Hepatocyte (in vitro differentiated cells): Measurements from ENCODE around the gene MDFIC2. TPM values are rescaled to one million over a fixed set of nuclear protein-coding genes. Genes with fewer than 3 reads are reported as not detected.

ENCODE experiments used
- DNase-seq: peaks from one replicate; pipeline ENCODE4 v3.0.0-alpha.2; 2016; ENCODE audit warnings: low spot score
- H2AFZ ChIP-seq: fragments of 200-600 bp; sonication (generic); 2 replicates; pipeline ENCODE4 v1.6.0; 2016; ENCODE audit warnings: antibody characterized with exemption, mild to moderate bottlenecking
- H3K27ac ChIP-seq: fragments of 200-600 bp; sonication (generic); 2 replicates; pipeline ENCODE4 v1.5.1; 2016; ENCODE audit warnings: mild to moderate bottlenecking
- H3K27me3 ChIP-seq: fragments of 200-600 bp; sonication (generic); 2 replicates; pipeline ENCODE4 v1.6.1; 2016
- H3K36me3 ChIP-seq: fragments of 200-600 bp; sonication (generic); replicated peaks from 2 replicates; pipeline ENCODE4 v1.5.1; 2016; ENCODE audit warnings: low read depth; ENCODE audit not compliant: insufficient read depth
- H3K4me1 ChIP-seq: fragments of 200-600 bp; sonication (generic); 2 replicates; pipeline ENCODE4 v1.5.1; 2016; ENCODE audit warnings: mild to moderate bottlenecking, moderate library complexity; ENCODE audit not compliant: insufficient read depth
- H3K4me2 ChIP-seq: fragments of 200-600 bp; sonication (generic); 2 replicates; pipeline ENCODE4 v1.6.0; 2016
- H3K4me3 ChIP-seq: fragments of 200-600 bp; sonication (generic); 2 replicates; pipeline ENCODE4 v1.5.1; 2016; ENCODE audit warnings: mild to moderate bottlenecking
- H3K79me2 ChIP-seq: fragments of 200-600 bp; sonication (generic); 2 replicates; pipeline ENCODE4 v1.6.0; 2017; ENCODE audit warnings: mild to moderate bottlenecking
- H3K9me2 ChIP-seq: fragments of 200-600 bp; sonication (generic); replicated peaks from 2 replicates; pipeline ENCODE4 v1.6.0; 2017; ENCODE audit warnings: mild to moderate bottlenecking; ENCODE audit not compliant: insufficient read depth
- H3K9me3 ChIP-seq: fragments of 200-600 bp; sonication (generic); 2 replicates; pipeline ENCODE4 v1.5.1; 2016; ENCODE audit warnings: low read depth, mild to moderate bottlenecking
- H4K20me1 ChIP-seq: fragments of 200-600 bp; sonication (generic); 2 replicates; pipeline ENCODE4 v1.6.0; 2016; ENCODE audit warnings: mild to moderate bottlenecking; ENCODE audit not compliant: insufficient read depth, poor library complexity, severe bottlenecking
- CTCF ChIP-seq: fragments of 200-600 bp; sonication (generic); IDR thresholded peaks from 2 replicates; pipeline ENCODE4 v1.5.1; 2016; ENCODE audit warnings: antibody characterized with exemption, mild to moderate bottlenecking; ENCODE audit not compliant: poor library complexity
- EZH2 ChIP-seq: fragments of 200-600 bp; sonication (generic); IDR thresholded peaks from 2 replicates; pipeline ENCODE4 v1.6.1; 2016; ENCODE audit warnings: antibody characterized with exemption, mild to moderate bottlenecking, borderline replicate concordance
- EZH2phosphoT487 ChIP-seq: fragments of 200-600 bp; sonication (generic); IDR thresholded peaks from one replicate; pipeline ENCODE4 v1.6.1; 2018; ENCODE audit warnings: antibody characterized with exemption, mild to moderate bottlenecking, low read depth, moderate library complexity; ENCODE audit not compliant: unreplicated experiment, severe bottlenecking
- WGBS: methylation state at CpG from one replicate; pipeline ENCODE4 v1.1.6; 2016; ENCODE audit warnings: low lambda C conversion rate; ENCODE audit errors: missing lambda C conversion rate; 5-methylcytosine and 5-hydroxymethylcytosine counted together
- polyA plus RNA-seq: library from polyadenylated mRNA; unstranded; fragments of >200 nt; fragmentation: Nextera tagmentation; extraction: Ambion mirVana; gene quantifications from 2 replicates; pipeline ENCODE4 v1.2.1, GENCODE V29; 2016
- total RNA-seq: library from RNA; depleted of rRNA; stranded (reverse); fragments of >200 nt; gene quantifications from 2 replicates; pipeline ENCODE4 v1.2.3, GENCODE V29; 2014

The MDFIC2 gene
- total and polyA plus RNA-seq, 2 experiments from 2014 or later: not detected

GRCh38 chr3:70247955-70248354 is 64.5 kb downstream of the MDFIC2 start:
- Histone ChIP-seq H3K9me3 (no peaks in the 10 kb centered on the region), H3K36me3 (no peaks in the 10 kb centered on the region), H2AFZ (no peak overlapping the region), H3K4me1 (no peaks in the 10 kb centered on the region), H3K4me2 (no peak overlapping the region), H3K27ac (no peak overlapping the region), H3K79me2 (no peaks in the 10 kb centered on the region), H4K20me1 (no peaks in the 10 kb centered on the region), H3K4me3 (no peak overlapping the region), H3K27me3 (no peaks in the 10 kb centered on the region), H3K9me2 (no peaks in the 10 kb centered on the region)
- DNase-seq: no peak
- 76% methylated on average over 2 of the region's 2 CpGs for WGBS
- TF ChIP-seq EZH2phosphoT487: no peak
- no peak for TF ChIP-seq CTCF
- no peak for TF ChIP-seq EZH2

GRCh38 chr3:70245746-70246525 is 66.5 kb downstream of the MDFIC2 start:
- H3K36me3 ChIP-seq: no peaks in the 10 kb centered on the region
- no peak overlapping the region for H3K4me2 ChIP-seq
- no peaks in the 10 kb centered on the region for H4K20me1 ChIP-seq
- no peak for DNase-seq
- H3K4me3 ChIP-seq: no peak overlapping the region
- no peaks in the 10 kb centered on the region for H3K27me3 ChIP-seq
- no peak overlapping the region for H3K27ac ChIP-seq
- H3K9me3 ChIP-seq: no peaks in the 10 kb centered on the region
- no peaks in the 10 kb centered on the region for H3K4me1 ChIP-seq
- 78% methylated on average over 4 of the region's 4 CpGs for WGBS
- no peaks in the 10 kb centered on the region for H3K79me2 ChIP-seq
- no peak overlapping the region for H2AFZ ChIP-seq
- TF ChIP-seq EZH2: no peak
- TF ChIP-seq EZH2phosphoT487: no peak
- no peaks in the 10 kb centered on the region for H3K9me2 ChIP-seq

- H3K36me3 ChIP-seq: no peaks in the 10 kb centered on the region
- WGBS: 83% methylated on average over 2 of the region's 2 CpGs
- H3K4me2 ChIP-seq: no peak overlapping the region
- no peaks in the 10 kb centered on the region for H4K20me1 ChIP-seq
- no peaks in the 10 kb centered on the region for H3K9me2 ChIP-seq
- TF ChIP-seq EZH2phosphoT487: no peak
- TF ChIP-seq EZH2: no peak
- no peak for TF ChIP-seq CTCF
- no peaks in the 10 kb centered on the region for H3K4me1 ChIP-seq
- H3K9me3 ChIP-seq: no peaks in the 10 kb centered on the region
- no peak overlapping the region for H3K4me3 ChIP-seq
- no peak overlapping the region for H2AFZ ChIP-seq
- no peaks in the 10 kb centered on the region for H3K79me2 ChIP-seq
- no peak for DNase-seq
- no peaks in the 10 kb centered on the region for H3K27me3 ChIP-seq
- H3K27ac ChIP-seq: no peak overlapping the region
These were observed 68.0 kb downstream of the MDFIC2 start for GRCh38 chr3:70244422-70244821.

GRCh38 chr3:70242297-70242882 is 70.0 kb downstream of the MDFIC2 start:
- no peak overlapping the region for H3K4me3 ChIP-seq
- H3K4me2 ChIP-seq: no peak overlapping the region
- H3K27ac ChIP-seq: no peak overlapping the region
- no peaks in the 10 kb centered on the region for H3K79me2 ChIP-seq
- H3K9me2 ChIP-seq: no peaks in the 10 kb centered on the region
- H4K20me1 ChIP-seq: no peaks in the 10 kb centered on the region
- no peak overlapping the region for H2AFZ ChIP-seq
- TF ChIP-seq CTCF (no peak), EZH2phosphoT487 (no peak), EZH2 (no peak)
- WGBS: 88% methylated on average over 2 of the region's 2 CpGs
- H3K27me3 ChIP-seq: no peaks in the 10 kb centered on the region
- no peaks in the 10 kb centered on the region for H3K9me3 ChIP-seq
- H3K4me1 ChIP-seq: no peaks in the 10 kb centered on the region
- H3K36me3 ChIP-seq: no peaks in the 10 kb centered on the region
- no peak for DNase-seq
